ENCODE results near the gene SNX10.

Gene SNX10

DNA sequence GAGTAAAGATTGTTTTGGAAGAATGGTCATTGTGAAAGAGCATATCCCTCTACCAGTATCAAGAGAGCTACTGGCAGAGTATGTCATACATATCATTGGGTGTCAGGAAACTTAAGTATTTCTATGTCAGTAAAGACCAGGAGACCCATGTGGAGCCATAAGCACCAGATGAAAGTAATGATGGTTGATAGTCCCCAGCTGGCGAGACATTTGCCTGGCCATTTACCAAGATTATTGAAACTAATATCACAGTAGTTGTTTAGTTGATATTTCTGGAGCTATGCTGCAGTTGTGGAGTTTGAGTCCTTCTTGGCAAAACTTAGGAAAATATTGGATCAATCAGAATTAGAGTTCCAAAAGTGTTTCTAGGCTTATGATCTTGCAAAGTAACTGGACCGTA is 114.8 kb downstream of the SNX10 start:
- Histone ChIP-seq H3K9ac (ENCODE audit: low read length in 5 of 5) (no peak overlapping the region), H3K4me1 (ENCODE audit: control insufficient read depth in 5 of 5, insufficient read depth in 5 of 5, low read length in 5 of 5) (peaks cover 0 to 11% (median 8%) of the 10 kb centered on the region in 5 donors), H3K27me3 (ENCODE audit: control insufficient read depth in 5 of 5, insufficient read depth in 4 of 5, low read length in 5 of 5) (no peaks in the 10 kb centered on the region), H3K27ac (ENCODE audit: low read depth, low read length) (no peak overlapping the region), H3K4me3 (ENCODE audit: low read depth in 1 of 5, low read length in 5 of 5) (no peak overlapping the region), H3K36me3 (ENCODE audit: control insufficient read depth in 5 of 5, insufficient read depth in 5 of 5, low read length in 5 of 5) (peaks cover 0 to 3% (median 0%) of the 10 kb centered on the region in 5 donors), H3K9me3 (ENCODE audit: control insufficient read depth in 5 of 5, low read length in 5 of 5) (no peaks in the 10 kb centered on the region)

DNA sequence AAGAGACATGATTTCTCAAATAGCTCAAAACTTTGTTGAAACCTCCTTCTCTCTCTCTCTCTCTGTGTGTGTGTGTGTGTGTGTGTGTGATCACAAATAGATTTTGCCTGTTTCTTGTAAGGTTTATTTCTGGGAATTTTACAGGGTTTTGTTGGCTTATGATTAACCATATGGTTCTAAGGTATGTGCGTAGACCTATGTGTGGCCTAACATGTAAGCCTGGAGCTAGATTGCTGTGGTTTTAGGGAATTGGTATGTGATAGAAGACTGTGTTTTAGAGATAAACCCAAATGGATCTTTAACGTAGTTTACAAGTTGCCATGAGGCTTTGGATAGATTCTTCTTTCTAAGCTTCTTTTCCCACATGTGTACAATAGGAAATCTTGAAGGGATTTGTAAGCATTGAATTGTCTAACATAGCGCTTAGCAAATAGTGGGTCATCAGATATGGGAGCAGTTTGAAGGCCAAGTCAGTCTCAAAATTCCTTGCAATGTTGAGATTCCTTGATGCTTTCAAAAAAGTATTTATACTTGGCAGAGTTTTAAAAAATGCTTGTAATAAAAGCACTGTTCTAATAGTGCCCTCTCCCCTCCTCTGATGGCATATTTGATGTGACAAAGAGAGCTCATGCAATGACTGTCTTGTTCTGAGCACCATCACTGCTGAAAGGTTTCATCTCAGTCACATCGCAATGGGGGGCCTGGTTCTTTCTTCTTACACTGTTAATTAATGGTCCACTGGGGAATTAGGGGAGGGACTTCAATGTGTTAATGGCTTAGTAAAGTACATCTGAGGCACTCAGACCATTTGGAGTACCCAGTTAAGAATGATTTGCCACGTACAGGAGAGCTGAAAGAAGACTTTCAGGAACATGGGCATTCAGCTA is 118.2 kb downstream of the SNX10 start:
- Histone ChIP-seq H3K27ac (ENCODE audit: low read depth, low read length) (no peak overlapping the region), H3K36me3 (ENCODE audit: control insufficient read depth in 5 of 5, insufficient read depth in 5 of 5, low read length in 5 of 5) (no peaks in the 10 kb centered on the region), H3K9ac (ENCODE audit: low read length in 5 of 5) (no peak overlapping the region), H3K27me3 (ENCODE audit: control insufficient read depth in 5 of 5, insufficient read depth in 4 of 5, low read length in 5 of 5) (no peaks in the 10 kb centered on the region), H3K9me3 (ENCODE audit: control insufficient read depth in 5 of 5, low read length in 5 of 5) (no peaks in the 10 kb centered on the region), H3K4me1 (ENCODE audit: control insufficient read depth in 5 of 5, insufficient read depth in 5 of 5, low read length in 5 of 5) (peaks cover 0 to 13% (median 8%) of the 10 kb centered on the region in 5 donors), H3K4me3 (ENCODE audit: low read depth in 1 of 5, low read length in 5 of 5) (no peak overlapping the region)

DNA sequence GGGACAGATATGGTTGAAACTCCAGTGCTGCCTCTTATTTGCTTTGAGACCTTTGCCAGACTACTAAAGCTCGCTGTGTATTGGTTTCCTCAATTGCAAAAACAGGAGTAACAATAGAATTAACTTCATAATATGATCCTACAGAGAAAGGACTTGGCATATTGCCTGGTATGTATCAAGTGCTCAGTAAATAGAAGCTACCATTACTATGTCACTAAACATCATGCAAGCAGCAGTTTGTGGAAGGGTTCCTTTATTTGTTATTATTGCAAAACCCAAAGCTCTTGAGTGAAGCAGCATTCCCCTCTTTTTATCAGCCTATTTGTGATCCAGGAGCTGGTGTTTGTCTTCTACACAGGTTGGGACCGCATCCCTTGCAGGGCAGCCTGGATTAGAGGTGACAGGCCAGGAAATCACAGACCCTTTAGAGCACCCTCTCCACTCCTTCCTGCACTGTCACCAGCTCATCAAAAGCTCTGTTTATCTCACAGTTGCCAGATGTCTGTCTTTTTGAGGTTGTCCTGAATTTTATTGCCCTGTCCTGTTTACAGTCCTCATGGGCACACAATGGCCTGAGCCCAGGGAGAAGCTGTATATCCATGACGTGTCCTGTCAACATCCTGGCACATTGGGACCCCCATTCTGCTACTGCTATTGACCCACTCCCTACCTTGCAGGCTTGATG is 121.5 kb downstream of the SNX10 start:
- Histone ChIP-seq H3K4me3 (ENCODE audit: low read depth in 1 of 5, low read length in 5 of 5) (no peak overlapping the region), H3K4me1 (ENCODE audit: control insufficient read depth in 5 of 5, insufficient read depth in 5 of 5, low read length in 5 of 5) (peaks cover 0 to 13% (median 8%) of the 10 kb centered on the region in 5 donors), H3K36me3 (ENCODE audit: control insufficient read depth in 5 of 5, insufficient read depth in 5 of 5, low read length in 5 of 5) (no peaks in the 10 kb centered on the region), H3K9me3 (ENCODE audit: control insufficient read depth in 5 of 5, low read length in 5 of 5) (no peaks in the 10 kb centered on the region), H3K27ac (ENCODE audit: low read depth, low read length) (no peak overlapping the region), H3K9ac (ENCODE audit: low read length in 5 of 5) (no peak overlapping the region), H3K27me3 (ENCODE audit: control insufficient read depth in 5 of 5, insufficient read depth in 4 of 5, low read length in 5 of 5) (no peaks in the 10 kb centered on the region)

DNA sequence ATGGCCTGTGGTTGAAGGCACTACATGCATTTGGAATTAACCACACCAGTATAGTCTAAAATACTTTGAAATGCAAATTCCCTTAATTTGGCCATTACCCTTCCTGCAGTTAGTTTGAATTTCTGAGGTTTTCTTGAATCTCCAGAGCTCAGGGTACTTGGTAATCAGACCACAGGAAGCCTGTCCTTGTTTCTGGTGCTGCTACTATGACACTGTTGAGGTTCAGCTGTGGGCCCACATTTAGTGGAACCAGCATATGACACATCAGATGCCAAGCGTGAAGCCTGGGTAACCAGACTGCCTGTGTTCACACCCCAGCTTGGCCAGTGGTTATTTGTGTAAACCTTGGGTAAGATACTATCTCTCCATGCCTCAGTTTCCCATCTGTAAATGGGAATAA is 124.3 kb downstream of the SNX10 start:
- Histone ChIP-seq H3K4me3 (ENCODE audit: low read depth in 1 of 5, low read length in 5 of 5) (no peak overlapping the region), H3K9me3 (ENCODE audit: control insufficient read depth in 5 of 5, low read length in 5 of 5) (no peaks in the 10 kb centered on the region), H3K27ac (ENCODE audit: low read depth, low read length) (no peak overlapping the region), H3K4me1 (ENCODE audit: control insufficient read depth in 5 of 5, insufficient read depth in 5 of 5, low read length in 5 of 5) (peaks cover 0 to 5% (median 0%) of the 10 kb centered on the region in 5 donors), H3K27me3 (ENCODE audit: control insufficient read depth in 5 of 5, insufficient read depth in 4 of 5, low read length in 5 of 5) (no peaks in the 10 kb centered on the region), H3K36me3 (ENCODE audit: control insufficient read depth in 5 of 5, insufficient read depth in 5 of 5, low read length in 5 of 5) (no peaks in the 10 kb centered on the region), H3K9ac (ENCODE audit: low read length in 5 of 5) (no peak overlapping the region)

DNA sequence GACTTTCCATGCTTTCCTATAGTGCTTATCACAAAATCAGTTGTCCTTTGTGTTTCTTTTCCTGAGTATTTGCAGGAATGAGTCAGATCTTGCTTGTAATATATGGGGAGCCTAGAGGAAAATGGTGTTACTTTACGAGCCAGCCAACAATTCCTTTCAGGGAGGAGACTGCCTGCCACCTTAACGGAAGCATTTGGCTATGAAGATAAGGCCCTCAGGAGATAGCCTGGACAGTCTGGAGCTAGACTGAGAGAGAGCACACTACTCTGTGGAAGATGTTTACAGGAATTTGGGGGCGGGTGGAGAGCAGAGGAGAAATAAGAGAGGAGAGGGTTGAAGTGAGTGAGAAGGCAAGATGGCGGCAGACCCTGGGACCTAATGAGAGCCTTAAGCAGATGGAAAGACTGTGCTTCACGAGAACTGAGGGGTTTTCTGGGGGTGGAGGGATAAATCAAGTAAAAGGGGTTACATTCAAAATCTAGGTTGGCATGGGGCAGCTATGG is 126.3 kb downstream of the SNX10 start:
- no peaks in the 10 kb centered on the region for H3K36me3 ChIP-seq (ENCODE audit: control insufficient read depth in 5 of 5, insufficient read depth in 5 of 5, low read length in 5 of 5)
- no peaks in the 10 kb centered on the region for H3K27me3 ChIP-seq (ENCODE audit: control insufficient read depth in 5 of 5, insufficient read depth in 4 of 5, low read length in 5 of 5)
- H3K4me3 ChIP-seq (ENCODE audit: low read depth in 1 of 5, low read length in 5 of 5), result no peak overlapping the region
- H3K9ac ChIP-seq (ENCODE audit: low read length in 5 of 5), result no peak overlapping the region
- no peak overlapping the region for H3K27ac ChIP-seq (ENCODE audit: low read depth, low read length)
- H3K9me3 ChIP-seq (ENCODE audit: control insufficient read depth in 5 of 5, low read length in 5 of 5), result no peaks in the 10 kb centered on the region
- peaks cover 0 to 7% (median 6%) of the 10 kb centered on the region in 5 donors for H3K4me1 ChIP-seq (ENCODE audit: control insufficient read depth in 5 of 5, insufficient read depth in 5 of 5, low read length in 5 of 5)

DNA sequence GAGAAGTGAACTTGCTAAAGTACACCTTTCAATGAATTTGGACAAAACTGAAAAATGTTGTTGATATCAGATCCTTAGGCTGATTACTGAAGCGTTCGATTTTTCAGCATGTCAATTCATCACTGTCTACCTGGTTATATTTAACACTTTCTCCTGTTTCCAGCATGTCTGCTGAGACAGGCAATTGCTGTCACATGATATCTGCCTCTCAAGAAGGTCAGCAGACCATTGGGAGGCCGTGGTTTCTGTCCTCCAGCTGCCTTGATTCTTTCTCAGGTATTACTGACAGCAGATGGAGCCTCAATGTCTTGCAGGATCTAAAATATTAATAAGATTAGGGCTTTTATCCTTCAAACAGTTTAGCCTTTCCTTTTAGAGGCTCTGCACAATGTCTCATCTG is 127.5 kb downstream of the SNX10 start:
- Histone ChIP-seq H3K9ac (ENCODE audit: low read length in 5 of 5) (no peak overlapping the region), H3K4me1 (ENCODE audit: control insufficient read depth in 5 of 5, insufficient read depth in 5 of 5, low read length in 5 of 5) (peaks cover 0 to 9% (median 3%) of the 10 kb centered on the region in 5 donors), H3K27me3 (ENCODE audit: control insufficient read depth in 5 of 5, insufficient read depth in 4 of 5, low read length in 5 of 5) (no peaks in the 10 kb centered on the region), H3K9me3 (ENCODE audit: control insufficient read depth in 5 of 5, low read length in 5 of 5) (no peaks in the 10 kb centered on the region), H3K27ac (ENCODE audit: low read depth, low read length) (no peak overlapping the region), H3K4me3 (ENCODE audit: low read depth in 1 of 5, low read length in 5 of 5) (no peak overlapping the region), H3K36me3 (ENCODE audit: control insufficient read depth in 5 of 5, insufficient read depth in 5 of 5, low read length in 5 of 5) (no peaks in the 10 kb centered on the region)

DNA sequence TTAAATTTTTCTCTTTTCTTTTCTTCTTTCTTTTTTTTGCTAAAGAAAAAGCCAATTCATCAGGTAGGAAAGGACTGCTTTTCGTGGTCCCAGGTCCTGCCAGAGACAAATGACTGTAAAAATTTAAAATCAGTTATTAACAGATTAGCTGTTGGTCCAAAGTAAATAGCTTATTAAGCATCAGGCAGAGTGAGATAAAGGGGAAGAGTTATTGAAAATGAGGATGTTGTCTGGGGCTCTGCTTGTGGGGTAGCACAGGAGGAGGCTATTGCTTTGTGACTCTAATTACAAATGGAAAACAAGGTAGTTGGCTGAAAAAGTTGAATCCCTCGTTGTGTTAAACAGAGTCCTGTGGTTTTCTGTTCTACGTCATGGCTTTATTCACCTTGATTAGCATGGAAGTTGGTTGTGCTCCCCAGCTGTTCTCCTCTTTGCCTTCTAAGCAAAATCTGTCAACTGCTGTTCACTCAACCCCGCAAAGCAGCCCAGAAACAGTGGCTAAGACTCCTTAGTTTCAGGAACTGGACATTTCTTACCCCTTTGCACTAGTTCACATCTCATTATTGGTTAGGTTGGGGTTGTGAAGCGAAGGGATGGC is 128.9 kb downstream of the SNX10 start:
- no peak overlapping the region for H3K4me3 ChIP-seq (ENCODE audit: low read depth in 1 of 5, low read length in 5 of 5)
- H3K4me1 ChIP-seq (ENCODE audit: control insufficient read depth in 5 of 5, insufficient read depth in 5 of 5, low read length in 5 of 5), result peaks cover 0 to 9% (median 3%) of the 10 kb centered on the region in 5 donors
- no peak overlapping the region for H3K27ac ChIP-seq (ENCODE audit: low read depth, low read length)
- no peaks in the 10 kb centered on the region for H3K36me3 ChIP-seq (ENCODE audit: control insufficient read depth in 5 of 5, insufficient read depth in 5 of 5, low read length in 5 of 5)
- H3K9me3 ChIP-seq (ENCODE audit: control insufficient read depth in 5 of 5, low read length in 5 of 5), result no peaks in the 10 kb centered on the region
- no peak overlapping the region for H3K9ac ChIP-seq (ENCODE audit: low read length in 5 of 5)
- no peaks in the 10 kb centered on the region for H3K27me3 ChIP-seq (ENCODE audit: control insufficient read depth in 5 of 5, insufficient read depth in 4 of 5, low read length in 5 of 5)

DNA sequence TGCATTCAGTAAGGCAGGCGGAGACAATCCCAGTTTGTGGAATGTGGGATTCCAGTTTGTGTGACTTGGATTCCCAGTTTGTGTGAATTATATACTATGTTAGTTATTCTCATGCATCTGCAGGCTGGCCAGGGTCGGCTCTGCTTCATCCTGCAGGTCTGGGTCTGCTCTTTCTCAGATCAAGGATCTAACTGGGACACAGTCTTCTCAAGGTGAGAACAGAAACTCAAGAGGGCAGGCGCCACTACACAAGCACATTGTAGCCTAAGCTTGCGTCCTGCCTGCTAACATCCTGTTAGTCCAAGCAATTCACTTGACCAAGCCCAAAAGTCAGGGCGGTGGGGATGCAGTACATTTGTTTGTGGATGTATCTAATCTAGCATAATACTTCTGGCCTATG is 131.1 kb downstream of the SNX10 start:
- Histone ChIP-seq H3K36me3 (ENCODE audit: control insufficient read depth in 5 of 5, insufficient read depth in 5 of 5, low read length in 5 of 5) (no peaks in the 10 kb centered on the region), H3K27me3 (ENCODE audit: control insufficient read depth in 5 of 5, insufficient read depth in 4 of 5, low read length in 5 of 5) (no peaks in the 10 kb centered on the region), H3K9me3 (ENCODE audit: control insufficient read depth in 5 of 5, low read length in 5 of 5) (no peaks in the 10 kb centered on the region), H3K4me3 (ENCODE audit: low read depth in 1 of 5, low read length in 5 of 5) (no peak overlapping the region), H3K9ac (ENCODE audit: low read length in 5 of 5) (no peak overlapping the region), H3K27ac (ENCODE audit: low read depth, low read length) (no peak overlapping the region), H3K4me1 (ENCODE audit: control insufficient read depth in 5 of 5, insufficient read depth in 5 of 5, low read length in 5 of 5) (peaks cover 0 to 9% (median 3%) of the 10 kb centered on the region in 5 donors)

DNA sequence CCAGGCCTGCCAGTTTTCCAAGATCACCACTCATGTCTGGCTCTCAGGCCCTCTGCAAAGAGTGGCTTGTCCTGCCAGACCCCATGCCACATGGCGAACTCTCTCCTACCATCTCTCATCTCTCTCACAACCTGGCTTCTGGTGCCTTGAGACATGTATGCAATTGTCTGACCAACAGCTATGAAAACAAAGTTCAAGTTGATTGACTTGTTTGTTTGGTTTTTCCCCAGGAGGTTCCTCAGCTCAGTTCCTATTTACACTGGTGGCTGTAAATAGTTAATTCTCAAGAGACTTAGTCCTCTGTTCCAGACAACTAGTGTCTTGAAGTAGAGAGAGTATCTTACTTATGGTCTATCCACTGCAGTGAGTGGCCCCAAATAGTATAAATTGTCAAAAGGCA is 131.8 kb downstream of the SNX10 start:
- Histone ChIP-seq H3K36me3 (ENCODE audit: control insufficient read depth in 5 of 5, insufficient read depth in 5 of 5, low read length in 5 of 5) (no peaks in the 10 kb centered on the region), H3K4me3 (ENCODE audit: low read depth in 1 of 5, low read length in 5 of 5) (no peak overlapping the region), H3K4me1 (ENCODE audit: control insufficient read depth in 5 of 5, insufficient read depth in 5 of 5, low read length in 5 of 5) (peaks cover 0 to 9% (median 3%) of the 10 kb centered on the region in 5 donors), H3K27ac (ENCODE audit: low read depth, low read length) (no peak overlapping the region), H3K27me3 (ENCODE audit: control insufficient read depth in 5 of 5, insufficient read depth in 4 of 5, low read length in 5 of 5) (no peaks in the 10 kb centered on the region), H3K9ac (ENCODE audit: low read length in 5 of 5) (no peak overlapping the region), H3K9me3 (ENCODE audit: control insufficient read depth in 5 of 5, low read length in 5 of 5) (no peaks in the 10 kb centered on the region)

Data from subcutaneous abdominal adipose tissue (tissue), 5 donors.